ENCODE data around the gene HLTF. TPM values are rescaled to one million over a fixed set of nuclear protein-coding genes. Genes with fewer than 3 reads are reported as not detected.

The HLTF gene
- total and polyA plus RNA-seq, 2 of the 4 experiments (the other 2 are of a cell fraction) = 12.6 to 39.1 TPM

GRCh38 chr3:149122721-149123578 lies 36.6 kb upstream of the HLTF start (continued):
- TF ChIP-seq FOS (IDR thresholded peaks at IDR 0.05; ENCODE audit: low read depth, low read length) (no peak), ELK1 (IDR thresholded peaks at IDR 0.05; ENCODE audit: borderline replicate concordance, low read depth, low read length) (no peak)

All from IMR-90 (cell line).